Stimulated activated naive CD8-positive, alpha-beta T cell treated with anti-CD3 and anti-CD28 coated beads, Interleukin-15, amount 100 ng/mL, for 72 hours (primary cell): ENCODE data around the gene ZNF345.

Experiments used
- ATAC-seq: fragments of 150-1000 bp; cut with Tn5 transposase; 2 replicates; pipeline ENCODE4 v1.10.0; 2021; ENCODE audit warnings: mild to moderate bottlenecking, moderate library complexity
- DNase-seq, 2 donors: peaks; one replicate each; pipeline ENCODE4 v3.0.0; 2021 to 2022
- H3K27ac Mint-ChIP-seq, 2 donors: one replicate each; pipeline ENCODE4 v1.8.0; 2022; ENCODE audit warnings: mild to moderate bottlenecking in 2 of 2, mixed read lengths in 2 of 2, moderate library complexity in 2 of 2
- H3K27me3 Mint-ChIP-seq: one replicate; pipeline ENCODE4 v1.8.0; 2022; ENCODE audit warnings: mixed read lengths
- H3K4me1 Mint-ChIP-seq: one replicate; pipeline ENCODE4 v1.8.0; 2022; ENCODE audit warnings: mild to moderate bottlenecking, mixed read lengths
- H3K4me3 Mint-ChIP-seq, 2 donors: one replicate each; pipeline ENCODE4 v1.8.0; 2022; ENCODE audit warnings: mild to moderate bottlenecking in 2 of 2, mixed read lengths in 2 of 2, moderate library complexity in 1 of 2
- H3K9me3 Mint-ChIP-seq, 2 donors: one replicate each; pipeline ENCODE4 v1.8.0; 2022; ENCODE audit warnings: mixed read lengths in 2 of 2

Gene ZNF345

DNA sequence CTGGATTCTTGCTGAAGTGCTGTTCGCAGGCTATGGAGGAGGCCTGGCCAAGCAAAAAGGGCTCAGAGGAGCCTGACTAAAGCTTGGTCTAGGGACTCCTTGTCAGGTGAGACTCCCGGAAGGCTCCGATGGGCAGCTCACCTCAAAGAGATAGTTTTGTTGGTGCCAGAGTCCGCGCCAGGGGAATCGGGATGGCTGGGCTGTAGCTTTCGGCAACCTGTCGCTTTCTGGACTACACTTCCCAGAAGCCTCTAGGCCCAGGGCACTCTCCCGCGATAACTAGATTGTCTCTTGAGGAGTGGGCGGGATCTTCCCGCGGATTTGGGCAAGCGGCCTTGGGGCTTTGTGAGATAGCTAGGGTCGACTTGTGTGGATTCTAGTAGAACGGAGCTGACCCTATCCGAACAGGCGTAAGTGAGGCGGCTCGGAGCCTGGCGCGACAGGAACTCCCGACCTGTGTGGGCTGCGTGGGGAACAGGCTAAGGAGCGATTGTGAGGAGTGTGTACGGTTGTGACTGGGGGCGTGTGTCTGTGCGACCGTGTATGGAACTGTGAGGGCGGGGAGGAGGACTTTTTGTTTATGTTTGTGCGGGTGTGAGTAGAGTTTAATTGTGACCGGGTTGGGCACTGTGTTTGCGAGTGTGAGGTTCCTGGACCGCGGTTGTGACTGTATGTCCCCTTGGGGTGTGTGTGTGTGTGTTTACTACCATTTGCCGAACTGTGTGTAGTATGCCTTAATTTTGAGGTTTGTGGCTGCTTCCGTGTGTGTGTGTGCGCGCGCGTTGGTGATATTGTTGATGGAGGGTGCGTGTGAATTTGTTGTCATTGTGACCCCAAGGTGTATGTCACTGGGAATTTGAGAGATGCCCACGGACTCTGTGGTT is at the start of gene ZNF345:
ZNF345 (plus strand) TSS at position 318 of the 884 bp plus-strand sequence. CDS start 25,955 bp downstream, outside the sequence.
- ATAC-seq (peak; percentile 87), DNase-seq (peak; percentile 86 to 91)
- H3K9me3 Mint-ChIP-seq = peaks cover 18 to 21% of the 10 kb centered on the region in 2 donors
- H3K27ac Mint-ChIP-seq = no peak within 1 kb of the TSS
- H3K4me1 Mint-ChIP-seq = no peaks in the 10 kb centered on the region
- H3K4me3 Mint-ChIP-seq = no peak within 1 kb of the TSS
- no peaks in the 10 kb centered on the region for H3K27me3 Mint-ChIP-seq

DNA sequence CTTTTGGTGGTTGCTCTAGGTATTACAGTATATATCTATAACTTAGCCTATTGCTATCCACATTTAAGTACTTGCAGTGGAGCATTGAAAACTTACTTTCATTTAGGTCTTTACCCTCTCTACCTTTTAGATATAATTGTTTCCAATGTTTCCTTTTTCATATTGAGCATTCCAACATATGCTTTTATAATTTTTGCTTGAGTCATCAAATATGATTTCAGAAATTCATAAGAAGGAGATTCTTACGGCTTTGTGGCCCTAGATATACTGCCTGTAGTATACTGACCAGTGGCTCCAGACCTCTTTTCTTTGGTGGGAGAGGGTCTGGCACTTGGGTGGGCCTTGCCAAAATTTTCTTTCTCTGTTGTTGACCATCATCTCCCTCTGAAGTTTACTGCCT is 45.3 kb upstream of the ZNF345 start:
- no peaks in the 10 kb centered on the region for H3K4me1 Mint-ChIP-seq
- H3K4me3 Mint-ChIP-seq = no peak overlapping the region
- DNase-seq (no peak), ATAC-seq (no peak)
- H3K9me3 Mint-ChIP-seq = peaks cover 31 to 41% of the 10 kb centered on the region in 2 donors
- no peaks in the 10 kb centered on the region for H3K27me3 Mint-ChIP-seq
- peak overlapping the region in 1 of 2 donors; percentile 57 for H3K27ac Mint-ChIP-seq

DNA sequence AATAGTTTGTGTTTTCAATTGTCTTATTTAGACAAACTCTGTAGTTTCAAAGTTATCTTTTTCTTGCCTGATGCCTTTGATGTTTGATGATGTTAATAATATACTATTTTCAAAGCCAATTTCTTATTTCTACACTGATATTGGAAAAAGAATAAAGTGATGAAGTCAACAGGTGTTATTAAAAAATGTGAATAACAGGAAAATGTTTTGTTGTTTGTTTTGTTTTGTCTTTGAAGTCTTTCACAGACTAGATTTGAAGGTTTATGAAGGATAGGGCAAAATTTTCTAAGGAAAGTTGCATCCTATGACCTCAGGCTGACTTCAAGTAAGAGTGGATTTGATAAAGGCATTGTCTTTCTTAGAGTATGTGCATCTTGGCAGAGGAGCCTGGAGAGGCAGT is 43.6 kb upstream of the ZNF345 start:
- Mint-ChIP-seq H3K27ac (no peak overlapping the region), H3K9me3 (peaks cover 43 to 45% of the 10 kb centered on the region in 2 donors), H3K27me3 (no peaks in the 10 kb centered on the region), H3K4me3 (no peak overlapping the region), H3K4me1 (no peaks in the 10 kb centered on the region)
- DNase-seq (no peak), ATAC-seq (no peak)

DNA sequence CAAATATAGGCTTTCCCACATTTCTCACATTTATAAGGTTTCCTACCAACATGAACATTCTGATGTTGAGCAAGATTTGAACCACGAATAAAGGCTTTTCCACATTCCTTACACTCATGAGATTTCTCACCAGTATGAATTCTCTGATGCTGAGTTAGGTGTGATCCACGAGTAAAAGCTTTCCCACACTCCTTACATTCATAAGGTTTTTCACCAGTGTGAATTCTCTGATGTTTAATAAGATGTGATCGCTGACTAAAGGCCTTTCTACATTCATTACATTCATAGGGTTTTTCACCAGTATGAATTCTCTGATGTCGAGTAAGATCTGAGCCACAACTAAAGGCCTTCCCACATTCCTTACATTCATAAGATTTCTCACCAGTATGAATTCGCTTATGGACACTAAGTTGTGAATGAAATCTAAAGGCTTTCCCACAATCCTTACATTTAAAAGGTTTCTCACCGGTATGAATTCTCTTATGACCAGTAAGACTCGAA is 31.5 kb upstream of the ZNF345 start:
- H3K4me3 Mint-ChIP-seq = no peak overlapping the region
- ATAC-seq = no peak

DNA sequence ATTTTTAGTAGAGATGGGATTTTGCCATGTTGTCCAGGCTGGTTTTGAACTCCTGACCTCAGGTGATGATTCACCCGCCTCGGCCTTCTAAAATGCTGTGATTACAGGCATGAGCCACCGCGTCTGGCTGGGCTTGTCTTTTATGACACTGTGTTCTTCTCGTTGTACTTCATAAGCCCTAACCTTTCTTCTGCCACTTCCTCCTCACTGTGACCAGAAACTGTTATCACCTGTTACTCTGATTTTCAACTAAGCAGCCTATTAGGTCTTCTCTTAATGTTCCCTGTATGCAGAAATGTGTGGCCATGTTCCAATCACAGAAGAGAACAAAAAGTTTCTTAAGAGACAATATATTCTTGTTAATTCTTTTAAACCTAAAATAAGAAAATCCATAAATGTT is 28.9 kb upstream of the ZNF345 start:
- Mint-ChIP-seq H3K27me3 (no peaks in the 10 kb centered on the region), H3K9me3 (peaks cover 55 to 56% of the 10 kb centered on the region in 2 donors), H3K4me1 (no peaks in the 10 kb centered on the region), H3K27ac (no peak overlapping the region), H3K4me3 (no peak overlapping the region)
- no peak for DNase-seq
- ATAC-seq = no peak

More for the DNA sequence above, 31.5 kb upstream of the ZNF345 start:
- Mint-ChIP-seq H3K27ac (no peak overlapping the region), H3K27me3 (no peaks in the 10 kb centered on the region), H3K4me1 (no peaks in the 10 kb centered on the region), H3K9me3 (peaks cover 32 to 36% of the 10 kb centered on the region in 2 donors)
- DNase-seq = no peak

DNA sequence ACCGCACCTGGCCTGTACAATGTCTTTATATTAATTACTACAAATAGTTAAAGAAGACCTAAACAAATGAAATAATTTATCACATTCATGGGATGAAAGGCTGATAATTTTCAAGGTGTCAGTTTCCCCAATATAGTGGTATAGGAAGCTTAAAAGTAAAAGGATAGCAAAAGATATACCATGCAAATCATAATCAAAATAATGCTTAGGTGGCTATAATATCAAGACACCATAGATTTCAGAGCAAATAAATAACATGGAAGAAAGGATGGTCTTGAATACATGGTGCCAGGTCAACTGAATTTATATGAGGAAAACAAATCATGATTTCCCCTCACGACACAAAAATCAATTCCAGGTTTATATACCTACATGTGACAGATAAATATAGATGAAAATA is 17.2 kb upstream of the ZNF345 start:
- ATAC-seq = no peak
- Mint-ChIP-seq H3K4me1 (no peaks in the 10 kb centered on the region), H3K4me3 (no peak overlapping the region), H3K27me3 (no peaks in the 10 kb centered on the region), H3K27ac (no peak overlapping the region), H3K9me3 (peaks cover 29 to 38% of the 10 kb centered on the region in 2 donors)
- no peak for DNase-seq

DNA sequence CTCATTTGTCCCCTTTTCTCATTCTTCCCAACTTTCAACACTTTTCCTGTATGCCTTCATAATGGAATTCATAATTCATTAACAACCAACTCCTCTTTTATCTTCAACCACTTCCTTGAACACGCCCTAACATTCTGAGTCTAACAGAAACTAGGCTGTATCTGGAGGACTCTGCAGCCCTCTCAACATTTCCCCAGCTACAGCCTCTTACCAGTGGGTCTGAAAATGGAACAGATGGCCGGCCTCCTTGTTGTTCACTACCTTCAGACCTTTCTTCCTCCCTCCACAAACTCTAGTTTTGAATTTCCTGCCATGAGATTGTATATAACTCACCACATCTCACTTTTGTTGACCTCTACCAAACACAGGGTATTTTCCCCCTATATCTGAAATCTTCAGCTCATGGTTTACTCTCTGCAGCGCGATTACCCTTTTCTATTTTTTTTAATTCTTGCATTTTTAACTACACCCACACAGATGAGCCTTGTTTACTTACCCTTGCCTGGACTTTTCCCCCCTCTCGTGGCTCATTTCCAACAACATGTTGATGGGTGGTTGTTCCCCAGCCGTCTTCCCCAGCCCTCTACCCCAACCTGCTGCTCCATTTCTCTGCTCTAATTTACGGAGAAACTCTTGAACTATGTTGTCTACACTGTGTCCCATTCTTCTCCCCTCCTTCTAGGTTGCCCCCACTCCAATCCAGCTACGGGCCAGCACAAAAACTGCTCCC is 13.3 kb upstream of the ZNF345 start:
- Mint-ChIP-seq H3K9me3 (peaks cover 21 to 26% of the 10 kb centered on the region in 2 donors), H3K27ac (no peak overlapping the region), H3K27me3 (no peaks in the 10 kb centered on the region), H3K4me3 (no peak overlapping the region), H3K4me1 (no peaks in the 10 kb centered on the region)
- ATAC-seq (no peak), DNase-seq (no peak)

DNA sequence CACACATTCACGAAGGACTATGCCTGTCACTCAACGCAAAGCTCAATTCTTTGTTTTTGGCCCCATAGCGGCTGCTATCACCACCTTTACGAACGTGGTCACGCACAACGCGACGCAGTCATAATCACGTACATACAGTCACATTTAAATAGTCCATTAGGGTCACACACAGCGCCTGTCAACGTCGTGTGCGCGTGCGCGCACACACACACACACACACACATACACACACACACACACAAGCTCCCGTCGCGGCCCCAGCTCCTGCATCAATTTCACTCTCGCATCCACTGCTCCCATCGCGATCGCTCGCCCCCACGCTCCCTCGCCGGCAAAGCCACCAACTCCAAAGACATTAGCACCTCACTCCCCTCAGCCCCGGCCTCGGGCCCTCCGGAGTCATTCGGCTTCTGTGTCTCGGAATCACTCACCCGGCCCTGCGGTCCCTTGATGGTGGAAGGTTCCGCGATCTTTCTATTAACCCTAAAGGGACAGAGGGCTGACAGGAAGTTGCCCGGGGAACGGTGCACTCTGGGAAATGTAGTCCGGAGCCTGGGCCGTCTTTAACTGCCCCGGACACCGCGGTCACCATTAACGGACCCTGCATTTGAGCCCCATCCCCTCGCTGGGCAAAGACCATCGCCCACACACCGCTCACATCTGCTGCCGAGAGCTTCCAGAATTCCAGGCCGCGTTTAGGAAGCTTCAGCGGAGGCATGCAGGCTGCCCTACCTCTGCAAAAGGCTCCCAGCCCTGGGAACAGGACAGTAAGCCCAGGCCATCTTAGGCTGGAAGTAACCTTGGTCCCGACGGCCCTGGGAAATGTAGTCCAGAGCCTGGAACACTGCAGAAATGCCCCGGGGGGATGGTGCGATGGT is 12.5 kb upstream of the ZNF345 start, which contains the start of gene ZNF790:
ZNF790 (minus strand) TSS at position 482 of the 878 bp plus-strand sequence. CDS start 12,768 bp downstream, outside the sequence.
- no peaks in the 10 kb centered on the region for H3K4me1 Mint-ChIP-seq
- DNase-seq (peak; percentile 86 to 91), ATAC-seq (peak; percentile 98)
- H3K4me3 Mint-ChIP-seq = no peak within 1 kb of the TSS
- no peaks in the 10 kb centered on the region for H3K27me3 Mint-ChIP-seq
- peaks cover 17 to 22% of the 10 kb centered on the region in 2 donors for H3K9me3 Mint-ChIP-seq
- H3K27ac Mint-ChIP-seq = peak within 1 kb of the TSS; percentile 23 to 73

DNA sequence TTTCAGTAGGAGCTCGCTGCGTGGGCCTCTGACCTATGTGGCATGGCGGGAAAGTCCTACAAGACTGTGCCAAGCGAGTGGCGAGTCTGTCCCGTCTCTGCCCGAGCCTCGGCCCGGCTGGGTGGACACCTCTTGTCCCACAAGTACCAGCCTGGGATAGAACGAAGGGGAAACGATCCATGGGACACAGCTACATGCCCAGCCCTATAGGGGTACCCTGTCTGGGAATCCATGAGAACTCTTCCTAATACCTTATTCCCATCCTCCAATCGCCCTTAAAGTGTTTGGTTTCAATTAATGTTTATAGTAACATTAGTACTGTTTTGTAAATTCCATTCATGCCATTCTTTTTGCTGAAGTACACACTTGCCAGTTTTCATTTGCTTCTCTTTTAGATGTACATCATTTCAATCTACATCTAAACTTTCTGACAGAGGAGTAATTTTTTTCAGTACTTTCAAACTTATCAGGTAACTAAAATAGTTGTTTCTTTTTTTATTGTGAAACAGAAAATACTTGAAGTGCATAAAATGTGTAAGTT is 11.8 kb upstream of the ZNF345 start:
- Mint-ChIP-seq H3K9me3 (peaks cover 13 to 22% of the 10 kb centered on the region in 2 donors), H3K27ac (peak overlapping the region; percentile 23 to 73), H3K27me3 (no peaks in the 10 kb centered on the region), H3K4me3 (no peak overlapping the region), H3K4me1 (no peaks in the 10 kb centered on the region)
- no peak for DNase-seq
- no peak for ATAC-seq

DNA sequence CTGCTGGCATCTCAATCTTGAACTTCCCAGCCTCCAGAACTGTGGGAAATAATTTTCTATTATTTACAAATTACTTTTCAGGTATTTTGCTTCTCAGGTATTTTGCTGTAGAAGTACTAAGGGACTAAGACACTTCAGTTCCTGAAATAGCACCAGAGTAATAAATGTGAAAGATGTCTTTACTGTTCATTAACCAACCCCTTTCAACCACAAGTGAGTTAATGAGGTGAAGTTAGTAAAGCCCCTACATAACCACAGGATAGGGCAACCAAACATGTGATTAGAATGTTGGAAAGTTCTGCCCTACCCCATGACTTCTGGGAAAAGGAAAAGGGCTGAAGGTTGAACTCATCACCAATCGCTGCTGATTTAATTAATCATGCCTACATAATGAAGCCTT is 2.7 kb upstream of the ZNF345 start:
- peaks cover 8 to 14% of the 10 kb centered on the region in 2 donors for H3K9me3 Mint-ChIP-seq
- no peaks in the 10 kb centered on the region for H3K4me1 Mint-ChIP-seq
- peak overlapping the region in 1 of 2 donors; percentile 91 for H3K4me3 Mint-ChIP-seq
- DNase-seq = no peak
- no peak for ATAC-seq
- H3K27me3 Mint-ChIP-seq = no peaks in the 10 kb centered on the region
- peak overlapping the region; percentile 50 to 97 for H3K27ac Mint-ChIP-seq

DNA sequence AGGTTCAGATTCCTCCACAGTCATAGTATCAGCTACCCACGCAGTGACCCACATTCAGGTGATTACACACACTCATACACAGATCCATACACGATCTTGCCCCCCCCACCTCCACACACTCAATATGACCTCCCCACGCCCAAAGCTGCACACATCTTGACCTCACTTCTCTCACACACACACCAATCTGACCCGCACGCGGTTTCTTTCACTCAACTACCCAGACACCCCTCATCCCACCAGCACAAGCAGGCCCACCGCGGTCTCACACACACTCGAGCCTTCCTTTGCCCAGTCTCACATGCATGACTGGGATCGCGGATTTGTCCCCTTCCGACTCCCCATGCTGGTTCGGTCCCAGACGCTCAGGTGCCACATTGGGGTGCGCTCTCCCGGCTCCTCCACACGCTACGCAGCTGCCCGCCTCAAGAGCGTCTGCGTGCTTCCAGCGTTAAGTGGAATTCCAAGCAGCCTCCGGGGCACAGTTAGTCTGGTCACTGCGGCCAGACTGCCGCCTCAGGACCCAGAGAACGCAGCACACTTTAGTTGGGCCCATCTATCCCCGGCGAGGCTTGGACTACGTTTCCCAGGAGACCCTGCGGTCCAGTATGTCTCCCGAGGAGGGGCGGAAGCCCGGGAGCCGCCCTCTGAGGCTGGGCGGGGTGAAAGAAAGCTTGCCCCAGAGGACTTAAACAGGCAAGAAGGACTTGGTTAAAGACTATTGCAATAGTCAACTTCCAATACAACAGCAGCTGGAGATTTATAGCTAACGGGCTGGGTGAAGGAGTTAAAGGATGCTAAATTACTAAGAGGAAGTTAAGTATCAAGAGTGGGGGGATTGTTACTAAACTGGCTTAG is 746 bp upstream of the ZNF345 start:
- Mint-ChIP-seq H3K4me3 (no peak overlapping the region), H3K4me1 (no peaks in the 10 kb centered on the region), H3K9me3 (peaks cover 14 to 23% of the 10 kb centered on the region in 2 donors), H3K27ac (no peak overlapping the region), H3K27me3 (no peaks in the 10 kb centered on the region)
- ATAC-seq (peak; percentile 93), DNase-seq (peak; percentile 86 to 91)

DNA sequence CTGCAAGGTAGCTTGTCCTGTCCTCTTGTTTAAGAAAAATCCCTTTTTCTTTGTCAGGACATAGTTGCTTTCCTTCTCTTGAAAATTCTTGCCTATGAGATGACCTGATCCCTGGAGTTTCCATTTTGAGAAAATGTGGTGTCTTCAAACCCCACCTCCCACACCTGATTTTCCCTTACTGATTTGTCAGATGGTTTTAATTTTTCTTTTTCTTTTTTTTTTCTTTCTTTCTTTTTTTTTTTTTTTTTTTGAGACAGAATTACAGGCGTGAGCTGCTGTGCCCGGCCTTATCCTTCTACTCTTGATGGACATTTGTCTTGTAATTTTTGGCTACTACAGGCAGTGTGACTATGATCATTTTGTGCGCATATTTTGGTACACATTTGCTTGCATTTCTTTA is 1.2 kb downstream of the ZNF345 start:
- Mint-ChIP-seq H3K9me3 (peaks cover 24 to 27% of the 10 kb centered on the region in 2 donors), H3K27me3 (no peaks in the 10 kb centered on the region), H3K27ac (no peak overlapping the region), H3K4me3 (no peak overlapping the region), H3K4me1 (no peaks in the 10 kb centered on the region)
- DNase-seq = no peak
- ATAC-seq = no peak

DNA sequence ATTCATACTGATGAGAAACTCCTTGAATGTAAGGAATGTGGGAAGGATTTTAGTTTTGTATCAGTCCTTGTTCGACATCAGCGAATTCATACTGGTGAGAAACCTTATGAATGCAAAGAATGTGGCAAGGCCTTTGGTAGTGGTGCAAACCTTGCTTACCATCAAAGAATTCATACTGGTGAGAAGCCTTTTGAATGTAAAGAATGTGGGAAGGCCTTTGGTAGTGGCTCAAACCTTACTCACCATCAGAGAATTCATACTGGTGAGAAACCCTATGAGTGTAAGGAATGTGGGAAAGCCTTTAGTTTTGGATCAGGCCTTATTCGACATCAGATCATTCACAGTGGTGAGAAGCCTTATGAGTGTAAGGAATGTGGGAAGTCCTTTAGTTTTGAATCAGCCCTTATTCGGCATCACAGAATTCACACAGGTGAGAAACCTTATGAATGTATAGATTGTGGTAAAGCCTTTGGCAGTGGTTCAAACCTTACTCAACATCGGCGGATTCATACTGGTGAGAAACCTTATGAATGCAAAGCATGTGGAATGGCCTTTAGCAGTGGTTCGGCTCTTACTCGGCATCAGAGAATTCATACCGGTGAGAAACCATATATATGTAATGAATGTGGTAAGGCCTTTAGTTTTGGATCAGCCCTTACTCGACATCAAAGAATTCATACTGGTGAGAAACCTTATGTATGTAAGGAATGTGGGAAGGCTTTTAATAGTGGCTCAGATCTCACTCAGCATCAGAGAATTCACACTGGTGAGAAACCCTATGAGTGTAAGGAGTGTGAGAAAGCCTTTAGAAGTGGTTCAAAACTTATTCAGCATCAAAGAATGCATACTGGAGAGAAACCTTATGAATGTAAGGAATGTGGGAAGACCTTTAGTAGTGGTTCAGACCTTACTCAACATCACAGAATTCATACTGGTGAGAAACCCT is 26.6 kb downstream of the ZNF345 start:
- ATAC-seq (no peak), DNase-seq (no peak)
- no peak overlapping the region for H3K4me3 Mint-ChIP-seq
- peaks cover 41 to 42% of the 10 kb centered on the region in 2 donors for H3K9me3 Mint-ChIP-seq
- H3K27me3 Mint-ChIP-seq = no peaks in the 10 kb centered on the region
- H3K4me1 Mint-ChIP-seq = no peaks in the 10 kb centered on the region
- H3K27ac Mint-ChIP-seq = no peak overlapping the region
